Omental fat pad (tissue), 4 donors: ENCODE data around the gene SYTL4. TPM values are rescaled to one million over a fixed set of nuclear protein-coding genes. Genes with fewer than 3 reads are reported as not detected.
A peak's percentile ranks its signal among the peaks of the same experiment; 100 is the strongest.
"Not testable (repeated sequence)": the region's sequence is repeated elsewhere in the genome, so short reads cannot be mapped to it uniquely, and the experiment has no call there.

Experiments
- ATAC-seq: fragments of 150-250 bp; one replicate; pipeline ENCODE4 v1.9.1; 2016; ENCODE audit warnings: mild to moderate bottlenecking, moderate library complexity; ENCODE audit not compliant: low FRiP score
- DNase-seq: peaks from one replicate; pipeline ENCODE4 v3.0.0-alpha.2; 2019; ENCODE audit warnings: low spot score
- total RNA-seq, 4 donors: library from RNA; depleted of rRNA; stranded (reverse); fragments of >200 nt; gene quantifications; one replicate each; pipeline ENCODE4 v1.1.0, GENCODE V29; 2016
- TF ChIP-seq, protein P1 (sequence below), 3 donors: fragments of 450-650 bp; IDR thresholded peaks; one replicate each; pipeline ENCODE4 v1.5.1; 2016 to 2017; ENCODE audit warnings: antibody characterized with exemption in 3 of 3, mild to moderate bottlenecking in 3 of 3, moderate library complexity in 2 of 3

The SYTL4 gene
- total RNA-seq, result 10 to 100 TPM; 10.2 to 37.2 (median 14.8) TPM

DNA sequence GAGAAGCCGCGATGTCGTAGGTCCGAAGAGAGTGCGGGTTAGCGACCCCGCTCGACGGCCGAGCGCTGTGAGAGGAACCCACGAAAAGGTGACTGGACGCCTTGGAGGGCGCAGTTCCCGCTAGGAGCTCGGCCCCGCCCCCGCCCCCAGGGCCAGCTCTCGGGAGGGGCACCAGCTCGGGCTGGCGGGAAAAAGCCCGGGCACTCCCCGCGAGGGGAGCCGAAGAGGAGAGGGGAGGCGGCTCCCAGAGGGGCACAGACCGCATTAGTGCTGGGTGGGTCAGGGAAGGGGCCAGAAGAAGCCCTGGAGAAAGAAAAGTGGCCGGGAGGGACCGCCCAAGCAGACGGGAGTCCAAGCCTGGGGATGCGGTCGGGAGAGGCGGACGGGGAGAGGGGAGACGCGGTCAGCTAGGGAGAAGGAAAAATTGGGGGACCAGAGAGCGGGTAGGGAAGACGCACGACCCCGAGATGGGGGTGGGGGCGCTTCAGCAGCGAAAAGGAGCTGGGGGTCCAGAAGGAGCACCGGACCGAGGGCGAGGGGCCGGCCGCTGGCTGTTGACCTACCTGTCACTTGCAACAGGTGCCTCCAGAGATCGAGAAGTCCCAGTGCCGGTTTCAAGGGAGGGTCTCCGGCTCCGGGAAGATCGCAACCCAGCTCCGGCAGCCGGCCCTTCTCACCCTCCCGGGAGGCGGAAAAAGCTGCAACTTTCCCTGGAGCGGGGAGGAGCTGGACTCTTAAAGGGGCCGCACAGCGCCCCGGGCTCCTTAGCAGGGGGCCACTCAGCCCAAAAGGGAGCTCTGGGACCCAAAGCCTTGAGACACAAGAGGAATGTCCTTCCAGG, at the start of gene SYTL4:
Gene SYTL4, minus strand, starts transcription at position 681 of the 841 bp plus-strand sequence. CDS start 30,084 bp downstream, outside the sequence.
- ATAC-seq (peak; percentile 75), DNase-seq (no peak)
- TF ChIP-seq, protein P1, sequence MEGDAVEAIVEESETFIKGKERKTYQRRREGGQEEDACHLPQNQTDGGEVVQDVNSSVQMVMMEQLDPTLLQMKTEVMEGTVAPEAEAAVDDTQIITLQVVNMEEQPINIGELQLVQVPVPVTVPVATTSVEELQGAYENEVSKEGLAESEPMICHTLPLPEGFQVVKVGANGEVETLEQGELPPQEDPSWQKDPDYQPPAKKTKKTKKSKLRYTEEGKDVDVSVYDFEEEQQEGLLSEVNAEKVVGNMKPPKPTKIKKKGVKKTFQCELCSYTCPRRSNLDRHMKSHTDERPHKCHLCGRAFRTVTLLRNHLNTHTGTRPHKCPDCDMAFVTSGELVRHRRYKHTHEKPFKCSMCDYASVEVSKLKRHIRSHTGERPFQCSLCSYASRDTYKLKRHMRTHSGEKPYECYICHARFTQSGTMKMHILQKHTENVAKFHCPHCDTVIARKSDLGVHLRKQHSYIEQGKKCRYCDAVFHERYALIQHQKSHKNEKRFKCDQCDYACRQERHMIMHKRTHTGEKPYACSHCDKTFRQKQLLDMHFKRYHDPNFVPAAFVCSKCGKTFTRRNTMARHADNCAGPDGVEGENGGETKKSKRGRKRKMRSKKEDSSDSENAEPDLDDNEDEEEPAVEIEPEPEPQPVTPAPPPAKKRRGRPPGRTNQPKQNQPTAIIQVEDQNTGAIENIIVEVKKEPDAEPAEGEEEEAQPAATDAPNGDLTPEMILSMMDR (IDR thresholded peaks at IDR 0.05), result no peak

DNA sequence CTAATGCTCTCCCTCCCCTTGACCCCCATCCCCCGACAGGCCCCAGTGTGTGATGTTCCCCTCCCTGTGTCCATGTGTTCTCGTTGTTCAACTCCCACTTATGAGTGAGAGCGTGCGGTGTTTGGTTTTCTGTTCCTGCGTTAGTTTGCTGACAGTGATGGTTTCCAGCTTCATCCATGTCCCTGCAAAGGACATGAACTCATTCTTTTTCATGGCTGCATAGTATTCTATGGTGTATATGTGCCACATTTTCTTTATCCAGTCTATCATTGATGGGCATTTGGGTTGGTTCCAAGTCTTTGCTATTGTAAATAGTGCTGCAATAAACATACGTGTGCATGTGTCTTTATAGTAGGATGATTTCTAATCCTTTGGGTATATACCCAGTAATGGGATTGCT, 37.5 kb upstream of the SYTL4 start:
- not testable (repeated sequence) for ATAC-seq, DNase-seq

GRCh38 chrX:100768679-100769338, 36.9 kb upstream of the SYTL4 start:
- ATAC-seq, result peak; percentile 82
- peak; percentile 99 for DNase-seq
- TF ChIP-seq, protein P1 (IDR thresholded peaks at IDR 0.05), result peak in 2 of 3 donors; percentile 98 to 99

DNA sequence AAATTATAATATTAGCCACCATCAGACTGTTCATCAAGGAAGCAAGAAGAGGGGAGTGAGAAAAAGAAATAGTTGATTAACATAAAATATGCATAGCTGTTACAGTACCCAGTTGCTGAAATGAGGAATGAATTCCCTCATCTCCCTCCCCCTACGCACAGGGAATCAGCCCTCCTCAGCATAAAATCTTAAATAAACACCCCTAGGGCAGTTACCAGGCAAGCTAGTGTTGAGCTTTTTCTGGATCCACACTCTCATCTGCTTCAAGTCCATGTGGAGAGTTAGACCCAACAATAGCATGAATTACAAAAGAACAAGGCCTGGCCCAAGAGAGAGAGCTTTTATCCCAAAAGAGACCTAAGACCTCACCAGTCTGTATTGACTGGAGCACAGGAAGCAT, 19.0 kb upstream of the SYTL4 start:
- TF ChIP-seq, protein P1 (IDR thresholded peaks at IDR 0.05), result no peak
- ATAC-seq (no peak), DNase-seq (no peak)

- ATAC-seq (no peak), DNase-seq (no peak)
- TF ChIP-seq, protein P1 (IDR thresholded peaks at IDR 0.05), result no peak
These were observed 16.2 kb upstream of the SYTL4 start for GRCh38 chrX:100748108-100748507.

GRCh38 chrX:100747703-100748102, 15.8 kb upstream of the SYTL4 start:
- TF ChIP-seq, protein P1 (IDR thresholded peaks at IDR 0.05), result no peak
- DNase-seq (no peak), ATAC-seq (no peak)

DNA sequence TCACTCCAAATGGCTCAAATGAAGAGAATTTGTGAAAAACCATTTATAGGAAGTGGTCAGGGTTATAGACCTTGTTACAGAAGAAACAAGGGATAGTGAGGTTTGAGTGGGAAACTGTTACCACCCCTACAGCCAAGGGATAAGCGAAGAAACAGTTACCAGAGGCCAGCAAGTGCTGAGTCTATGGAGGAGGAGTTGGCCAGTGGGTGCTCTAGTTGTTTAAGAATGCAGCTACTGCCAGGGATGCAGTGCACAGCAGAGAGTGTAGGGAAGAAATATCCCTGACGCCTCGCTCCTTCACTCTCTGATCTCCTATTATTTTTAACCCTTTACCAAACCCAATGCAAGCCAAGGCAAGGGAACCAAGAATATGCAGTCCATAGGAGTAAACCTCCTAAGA, 15.2 kb upstream of the SYTL4 start:
- ATAC-seq, result peak; percentile 55
- no peak for DNase-seq
- TF ChIP-seq, protein P1 (IDR thresholded peaks at IDR 0.05), result no peak
